Activated CD4-positive, alpha-beta T cell treated with anti-CD3 and anti-CD28 coated beads, Interleukin-2, amount 10 ng/mL, durations not matched to agents 7 days and 5 days (primary cell): Measurements from ENCODE around the gene PDXDC1. TPM values are rescaled to one million over a fixed set of nuclear protein-coding genes. Genes with fewer than 3 reads are reported as not detected.
"Not testable (repeated sequence)": the region's sequence is repeated elsewhere in the genome, so short reads cannot be mapped to it uniquely, and the experiment has no call there.

Source experiments
- CTCF ChIA-PET: fragments of 350-600 bp; sonication (Branson Sonifier 250); formaldehyde crosslinking; loops from one replicate; lab custom pipeline; 2021; ENCODE audit warnings: antibody characterized with exemption; lab: Charles Lee
- POLR2A ChIA-PET: fragments of 350-600 bp; sonication (Branson Sonifier 250); formaldehyde crosslinking; loops from one replicate; lab custom pipeline; 2021; ENCODE audit warnings: antibody characterized with exemption; lab: Charles Lee
- DNase-seq: peaks from one replicate; pipeline ENCODE4 v3.0.0-alpha.2; 2020
- H3K27ac Mint-ChIP-seq: one replicate; pipeline ENCODE4 v1.8.0; 2021; ENCODE audit warnings: mild to moderate bottlenecking, moderate library complexity, mixed read lengths
- H3K27me3 Mint-ChIP-seq: one replicate; pipeline ENCODE4 v1.8.0; 2021; ENCODE audit warnings: mixed read lengths
- H3K36me3 Mint-ChIP-seq: one replicate; pipeline ENCODE4 v1.8.0; 2021; ENCODE audit warnings: low read depth, mixed read lengths
- H3K4me1 Mint-ChIP-seq: one replicate; pipeline ENCODE4 v1.8.0; 2021; ENCODE audit warnings: mixed read lengths
- H3K4me3 Mint-ChIP-seq: one replicate; pipeline ENCODE4 v1.8.0; 2021; ENCODE audit warnings: mild to moderate bottlenecking, moderate library complexity, mixed read lengths
- H3K9me3 Mint-ChIP-seq: one replicate; pipeline ENCODE4 v1.8.0; 2021; ENCODE audit warnings: mixed read lengths
- total RNA-seq, 2 experiments: library from RNA; stranded (reverse); gene quantifications; one replicate each; pipeline ENCODE4 v1.2.3, GENCODE V29; 2021

The PDXDC1 gene
- total RNA-seq, 2 experiments from 2014 or later, result 49.2 to 53.3 TPM

GRCh38 chr16:14978908-14979307 is 4.1 kb downstream of the PDXDC1 start:
- H3K27me3 Mint-ChIP-seq, DNase-seq, POLR2A ChIA-PET, H3K27ac Mint-ChIP-seq, CTCF ChIA-PET, H3K36me3 Mint-ChIP-seq, H3K4me3 Mint-ChIP-seq, H3K9me3 Mint-ChIP-seq: not testable (repeated sequence)
- H3K4me1 Mint-ChIP-seq, result peaks cover 12% of the 10 kb centered on the region

- DNase-seq, H3K27ac Mint-ChIP-seq, H3K36me3 Mint-ChIP-seq, H3K4me1 Mint-ChIP-seq, POLR2A ChIA-PET, H3K4me3 Mint-ChIP-seq, H3K9me3 Mint-ChIP-seq, H3K27me3 Mint-ChIP-seq, CTCF ChIA-PET: not testable (repeated sequence)
Measured at GRCh38 chr16:14981234-14981633, 6.4 kb downstream of the PDXDC1 start.

- H3K4me1 Mint-ChIP-seq, H3K27ac Mint-ChIP-seq, POLR2A ChIA-PET, CTCF ChIA-PET, H3K27me3 Mint-ChIP-seq, H3K36me3 Mint-ChIP-seq, H3K9me3 Mint-ChIP-seq, DNase-seq, H3K4me3 Mint-ChIP-seq: not testable (repeated sequence)
Measured at GRCh38 chr16:14982521-14982920, 7.7 kb downstream of the PDXDC1 start.

DNA sequence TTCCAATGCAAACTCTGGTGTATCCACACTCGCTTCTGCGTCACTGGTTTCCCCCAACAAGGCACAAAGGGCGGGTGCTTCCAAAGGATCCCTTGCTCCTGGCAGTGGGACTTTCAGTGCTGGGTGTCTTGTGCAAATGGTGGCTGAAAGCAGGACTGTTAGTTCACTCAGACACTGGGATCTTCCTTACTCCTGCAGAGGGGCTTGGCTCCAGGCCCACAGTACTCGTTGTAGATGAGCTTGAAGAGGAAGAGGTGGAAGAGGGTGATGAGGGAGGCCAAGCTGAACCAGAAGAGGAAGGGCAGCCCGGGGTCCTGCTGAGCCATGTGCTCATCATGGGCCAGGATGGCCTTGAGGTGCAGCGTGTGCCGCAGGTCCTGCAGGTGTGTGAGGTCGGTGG is 13.3 kb downstream of the PDXDC1 start:
- DNase-seq, H3K4me1 Mint-ChIP-seq, H3K27me3 Mint-ChIP-seq, CTCF ChIA-PET, POLR2A ChIA-PET, H3K9me3 Mint-ChIP-seq, H3K27ac Mint-ChIP-seq, H3K4me3 Mint-ChIP-seq: not testable (repeated sequence)
- peaks cover 24% of the 10 kb centered on the region for H3K36me3 Mint-ChIP-seq

GRCh38 chr16:14988661-14989191 is 13.9 kb downstream of the PDXDC1 start:
- H3K27ac Mint-ChIP-seq, CTCF ChIA-PET, H3K27me3 Mint-ChIP-seq, H3K4me3 Mint-ChIP-seq, H3K9me3 Mint-ChIP-seq, POLR2A ChIA-PET, H3K4me1 Mint-ChIP-seq, DNase-seq: not testable (repeated sequence)
- peaks cover 29% of the 10 kb centered on the region for H3K36me3 Mint-ChIP-seq

DNA sequence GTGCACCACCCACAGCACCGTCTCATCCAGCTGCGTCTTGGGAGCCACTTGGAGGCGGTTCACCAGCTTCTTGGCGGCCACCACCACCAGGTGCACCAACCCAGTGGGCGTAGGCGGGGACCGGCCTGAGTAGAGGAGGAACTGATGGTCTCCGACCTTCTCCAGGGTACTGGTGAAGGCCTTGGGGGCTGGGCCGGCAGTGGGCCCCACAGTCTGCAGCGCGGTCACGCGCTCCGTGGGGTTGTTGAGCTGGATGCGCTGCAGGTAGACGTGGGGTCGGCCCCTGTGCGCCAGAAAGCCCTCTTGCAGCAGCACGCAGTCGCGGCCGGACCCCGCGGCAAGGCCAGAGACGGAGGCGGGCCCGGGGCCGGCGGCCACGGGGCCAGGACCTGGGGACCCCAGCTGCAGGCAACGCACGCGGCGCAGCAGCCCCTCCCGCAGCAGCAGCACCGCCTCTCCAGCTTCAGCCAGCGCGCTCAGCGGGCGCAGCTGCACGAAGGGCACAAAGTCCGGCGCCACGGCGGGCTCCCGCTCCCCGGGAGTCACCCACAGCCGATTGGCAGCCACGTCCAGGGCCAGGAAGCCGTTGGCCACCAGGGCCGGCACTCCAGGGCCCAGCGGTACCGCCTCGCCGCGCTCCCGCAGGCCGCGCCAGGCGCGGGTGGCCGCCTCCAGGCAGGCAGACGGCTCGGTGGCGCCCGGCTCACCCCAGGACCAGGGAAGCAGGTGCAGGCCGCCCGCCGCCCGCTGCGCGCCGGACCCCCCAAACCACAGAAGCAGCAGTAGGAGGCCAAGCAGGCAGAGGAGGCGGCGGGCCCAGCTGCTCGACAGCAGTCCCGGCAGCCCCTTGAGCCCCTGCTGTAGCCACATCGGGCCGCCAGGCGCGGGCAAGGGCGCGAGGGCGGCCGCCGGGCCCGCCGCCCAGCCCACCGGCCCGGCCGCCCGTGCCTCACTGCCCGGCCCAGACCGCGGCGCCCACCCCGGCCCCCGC is 14.8 kb downstream of the PDXDC1 start:
- H3K27ac Mint-ChIP-seq, H3K4me3 Mint-ChIP-seq, POLR2A ChIA-PET, H3K9me3 Mint-ChIP-seq, DNase-seq, H3K27me3 Mint-ChIP-seq, CTCF ChIA-PET: not testable (repeated sequence)
- Mint-ChIP-seq H3K36me3 (peaks cover 35% of the 10 kb centered on the region), H3K4me1 (peaks cover 12% of the 10 kb centered on the region)

- CTCF ChIA-PET, H3K4me3 Mint-ChIP-seq, H3K27ac Mint-ChIP-seq, H3K9me3 Mint-ChIP-seq, H3K27me3 Mint-ChIP-seq, DNase-seq, H3K4me1 Mint-ChIP-seq, POLR2A ChIA-PET: not testable (repeated sequence)
- peaks cover 31% of the 10 kb centered on the region for H3K36me3 Mint-ChIP-seq
Measured at GRCh38 chr16:14993277-14994151, 18.7 kb downstream of the PDXDC1 start.

DNA sequence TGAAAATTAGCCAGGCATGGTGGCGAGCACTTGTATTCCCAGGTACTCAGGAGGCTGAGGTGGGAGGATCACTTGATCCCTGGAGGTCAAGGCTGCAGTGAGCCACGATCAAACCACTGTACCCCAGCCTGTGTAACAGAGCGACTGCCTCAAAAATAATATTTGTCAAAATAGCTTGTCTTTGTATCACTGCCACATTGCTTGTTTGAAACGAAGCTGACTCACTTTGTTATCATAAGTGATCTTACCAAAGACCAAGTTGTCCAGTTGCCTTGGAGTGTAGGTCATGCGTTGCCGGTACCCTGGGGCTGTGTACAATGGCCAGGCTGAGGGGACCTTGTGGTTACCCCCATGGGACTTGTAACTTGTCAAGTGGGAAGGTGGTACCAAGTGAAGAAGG is 21.9 kb downstream of the PDXDC1 start:
- not testable (repeated sequence) for DNase-seq, H3K9me3 Mint-ChIP-seq, H3K27ac Mint-ChIP-seq, H3K4me1 Mint-ChIP-seq, H3K4me3 Mint-ChIP-seq, H3K27me3 Mint-ChIP-seq
- H3K36me3 Mint-ChIP-seq, result peaks cover 22% of the 10 kb centered on the region
- ChIA-PET POLR2A (interaction anchor here (0.6 kb wide), 1 partner anchor 34 kb away, joined by 5 read pairs; no protein-coding TSS in a partner anchor), CTCF (interaction anchor here (1.1 kb wide), 1 partner anchor 15 kb away, joined by 3 read pairs; no protein-coding TSS in a partner anchor)

- H3K36me3 Mint-ChIP-seq, result peaks cover 14% of the 10 kb centered on the region
- H3K9me3 Mint-ChIP-seq, POLR2A ChIA-PET, H3K4me1 Mint-ChIP-seq, H3K27me3 Mint-ChIP-seq, H3K27ac Mint-ChIP-seq, CTCF ChIA-PET, DNase-seq, H3K4me3 Mint-ChIP-seq: not testable (repeated sequence)
Measured at GRCh38 chr16:14998300-14998699, 23.5 kb downstream of the PDXDC1 start.

DNA sequence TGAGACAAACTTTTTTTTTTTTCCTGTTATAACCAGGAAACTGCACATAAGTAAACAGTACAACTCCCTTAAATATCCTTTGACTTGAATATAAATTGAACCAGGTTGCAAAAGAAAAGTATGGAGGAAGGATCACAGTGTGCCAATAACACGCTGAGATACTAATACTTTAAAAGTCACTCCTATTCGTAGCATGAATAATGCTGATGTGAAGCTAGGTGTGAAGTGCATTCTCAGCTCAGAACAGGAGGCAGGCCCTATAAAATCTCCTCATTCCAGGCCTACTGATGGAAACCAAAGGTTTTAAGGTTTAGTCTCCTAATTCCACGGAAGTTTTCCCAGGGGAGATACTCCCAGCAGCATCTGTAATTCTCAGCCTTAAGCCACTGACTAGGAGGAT is 25.0 kb downstream of the PDXDC1 start:
- H3K4me1 Mint-ChIP-seq, CTCF ChIA-PET, H3K27ac Mint-ChIP-seq, DNase-seq, H3K36me3 Mint-ChIP-seq, POLR2A ChIA-PET, H3K9me3 Mint-ChIP-seq, H3K4me3 Mint-ChIP-seq, H3K27me3 Mint-ChIP-seq: not testable (repeated sequence)

DNA sequence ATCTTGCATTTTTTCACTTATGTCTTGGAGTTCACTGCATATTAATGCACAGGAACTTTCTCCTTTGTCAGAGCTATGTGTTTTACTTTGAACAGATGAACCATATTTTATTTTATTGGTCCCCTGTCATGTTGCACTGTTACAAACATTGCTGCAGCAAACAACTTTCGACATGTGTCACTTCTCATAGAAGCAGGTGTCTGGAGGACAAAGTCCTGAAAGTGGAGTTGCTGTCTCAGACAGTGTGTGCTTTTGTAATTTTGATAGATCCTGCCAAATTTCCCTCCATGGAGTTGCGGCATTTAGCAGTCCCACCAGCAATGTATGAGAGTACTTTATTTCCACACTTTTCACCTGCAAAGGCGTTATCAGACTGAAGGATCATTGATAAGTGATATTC is 27.6 kb downstream of the PDXDC1 start:
- CTCF ChIA-PET, H3K9me3 Mint-ChIP-seq, H3K27me3 Mint-ChIP-seq, H3K4me3 Mint-ChIP-seq, H3K27ac Mint-ChIP-seq, POLR2A ChIA-PET, H3K4me1 Mint-ChIP-seq, H3K36me3 Mint-ChIP-seq, DNase-seq: not testable (repeated sequence)

DNA sequence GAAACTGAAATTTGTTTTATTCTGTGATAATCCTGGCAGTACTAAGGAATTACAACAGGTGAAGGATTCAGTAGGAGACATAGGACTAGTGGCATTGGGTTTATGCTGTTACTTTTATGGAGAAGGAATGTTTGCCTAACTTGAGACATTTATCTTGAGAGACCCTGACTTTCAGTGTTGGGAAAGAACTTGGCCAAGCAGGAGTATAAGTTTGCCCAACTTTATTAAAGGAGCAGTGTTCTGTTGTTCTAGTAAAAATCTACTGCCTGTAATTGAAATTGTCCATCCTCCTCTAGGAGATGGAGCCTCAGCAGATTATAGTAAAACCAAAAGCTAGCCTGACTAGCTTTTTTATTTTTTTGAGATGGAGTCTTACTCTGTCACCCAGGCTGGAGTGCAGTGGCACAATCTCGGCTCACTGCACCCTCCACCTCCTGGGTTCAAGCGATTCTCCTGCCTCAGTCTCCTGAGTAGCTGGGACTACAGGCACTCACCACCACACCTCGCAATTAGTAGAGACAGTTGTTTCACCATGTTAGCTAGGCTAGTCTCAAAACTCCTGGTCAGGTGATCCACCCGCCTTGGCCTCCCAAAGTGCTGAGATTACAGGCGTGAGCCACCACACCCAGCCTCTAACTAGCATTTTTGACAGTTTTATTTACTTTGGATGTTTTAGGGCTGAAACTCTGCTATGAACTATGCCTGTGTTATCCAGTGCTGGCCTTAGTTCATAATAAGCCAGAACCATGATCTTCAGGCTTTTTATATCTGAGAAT is 30.7 kb downstream of the PDXDC1 start:
- H3K36me3 Mint-ChIP-seq, result peaks cover 17% of the 10 kb centered on the region
- DNase-seq, CTCF ChIA-PET, H3K27me3 Mint-ChIP-seq, H3K27ac Mint-ChIP-seq, H3K4me3 Mint-ChIP-seq, POLR2A ChIA-PET, H3K4me1 Mint-ChIP-seq, H3K9me3 Mint-ChIP-seq: not testable (repeated sequence)
